ENCODE results near the gene OSBPL10. TPM values are rescaled to one million over a fixed set of nuclear protein-coding genes. Genes with fewer than 3 reads are reported as not detected.
"Not testable (repeated sequence)": the region's sequence is repeated elsewhere in the genome, so short reads cannot be mapped to it uniquely, and the experiment has no call there.

The OSBPL10 gene
- total RNA-seq, 2 experiments from 2014 or later = 0.26 to 2.3 TPM

GRCh38 chr3:32002561-32003368 lies 21.7 kb upstream of the OSBPL10 start:
- no peaks in the 10 kb centered on the region for H3K9me3 Mint-ChIP-seq (ENCODE audit: low read depth)
- peaks cover 12% of the 10 kb centered on the region for H3K4me1 Mint-ChIP-seq
- DNase-seq (no peak), ATAC-seq (no peak)
- peaks cover 38% of the 10 kb centered on the region for H3K27me3 Mint-ChIP-seq
- peaks cover 2% of the 10 kb centered on the region for H3K36me3 Mint-ChIP-seq
- no peak overlapping the region for H3K4me3 Mint-ChIP-seq
- H3K27ac Mint-ChIP-seq = no peak overlapping the region
- CTCF ChIA-PET = no interaction called here

- peaks cover 38% of the 10 kb centered on the region for H3K27me3 Mint-ChIP-seq
- CTCF ChIA-PET = no interaction called here
- H3K27ac Mint-ChIP-seq = no peak overlapping the region
- no peak overlapping the region for H3K4me3 Mint-ChIP-seq
- peaks cover 2% of the 10 kb centered on the region for H3K36me3 Mint-ChIP-seq
- no peaks in the 10 kb centered on the region for H3K9me3 Mint-ChIP-seq (ENCODE audit: low read depth)
- peaks cover 15% of the 10 kb centered on the region for H3K4me1 Mint-ChIP-seq
- DNase-seq = no peak
- no peak for ATAC-seq
Observed at GRCh38 chr3:32000877-32001276, 19.8 kb upstream of the OSBPL10 start.

- CTCF ChIA-PET = no interaction called here
- H3K27me3 Mint-ChIP-seq = peaks cover 38% of the 10 kb centered on the region
- no peak overlapping the region for H3K4me3 Mint-ChIP-seq
- no peak for DNase-seq
- no peaks in the 10 kb centered on the region for H3K9me3 Mint-ChIP-seq (ENCODE audit: low read depth)
- H3K36me3 Mint-ChIP-seq = peaks cover 2% of the 10 kb centered on the region
- H3K4me1 Mint-ChIP-seq = peaks cover 17% of the 10 kb centered on the region
- no peak overlapping the region for H3K27ac Mint-ChIP-seq
- no peak for ATAC-seq
Observed at GRCh38 chr3:31999907-32000439, 18.9 kb upstream of the OSBPL10 start.

- DNase-seq (no peak), ATAC-seq (no peak)
- H3K9me3 Mint-ChIP-seq (ENCODE audit: low read depth) = peaks cover 8% of the 10 kb centered on the region
- CTCF ChIA-PET = no interaction called here
- H3K36me3 Mint-ChIP-seq = peaks cover 4% of the 10 kb centered on the region
- H3K4me1 Mint-ChIP-seq = peaks cover 20% of the 10 kb centered on the region
- no peak overlapping the region for H3K27ac Mint-ChIP-seq
- H3K4me3 Mint-ChIP-seq = no peak overlapping the region
- H3K27me3 Mint-ChIP-seq = peaks cover 34% of the 10 kb centered on the region
Observed at GRCh38 chr3:31997500-31997899, 16.4 kb upstream of the OSBPL10 start.

- peaks cover 11% of the 10 kb centered on the region for H3K9me3 Mint-ChIP-seq (ENCODE audit: low read depth)
- no peak overlapping the region for H3K27ac Mint-ChIP-seq
- CTCF ChIA-PET = no interaction called here
- H3K27me3 Mint-ChIP-seq = peaks cover 27% of the 10 kb centered on the region
- H3K36me3 Mint-ChIP-seq = peaks cover 2% of the 10 kb centered on the region
- ATAC-seq (no peak), DNase-seq (no peak)
- peaks cover 20% of the 10 kb centered on the region for H3K4me1 Mint-ChIP-seq
- no peak overlapping the region for H3K4me3 Mint-ChIP-seq
Observed at GRCh38 chr3:31996195-31996594, 15.1 kb upstream of the OSBPL10 start.

GRCh38 chr3:31995026-31995425 lies 14.0 kb upstream of the OSBPL10 start:
- H3K36me3 Mint-ChIP-seq, H3K27ac Mint-ChIP-seq, ATAC-seq, DNase-seq, CTCF ChIA-PET, H3K4me3 Mint-ChIP-seq: not testable (repeated sequence)
- Mint-ChIP-seq H3K27me3 (peaks cover 25% of the 10 kb centered on the region), H3K9me3 (ENCODE audit: low read depth) (peaks cover 11% of the 10 kb centered on the region), H3K4me1 (peaks cover 14% of the 10 kb centered on the region)

- ATAC-seq (no peak), DNase-seq (no peak)
- CTCF ChIA-PET = no interaction called here
- Mint-ChIP-seq H3K36me3 (peaks cover 2% of the 10 kb centered on the region), H3K27me3 (peaks cover 25% of the 10 kb centered on the region), H3K27ac (no peak overlapping the region), H3K4me3 (no peak overlapping the region), H3K4me1 (peaks cover 8% of the 10 kb centered on the region), H3K9me3 (ENCODE audit: low read depth) (peaks cover 11% of the 10 kb centered on the region)
Observed at GRCh38 chr3:31993843-31994242, 12.8 kb upstream of the OSBPL10 start.

- CTCF ChIA-PET, H3K4me3 Mint-ChIP-seq, H3K4me1 Mint-ChIP-seq, H3K36me3 Mint-ChIP-seq, ATAC-seq, DNase-seq, H3K27ac Mint-ChIP-seq: not testable (repeated sequence)
- Mint-ChIP-seq H3K27me3 (peaks cover 17% of the 10 kb centered on the region), H3K9me3 (ENCODE audit: low read depth) (peaks cover 11% of the 10 kb centered on the region)
Observed at GRCh38 chr3:31992995-31993394, 11.9 kb upstream of the OSBPL10 start.

- Mint-ChIP-seq H3K27ac (no peak overlapping the region), H3K36me3 (no peaks in the 10 kb centered on the region), H3K4me1 (no peaks in the 10 kb centered on the region), H3K9me3 (ENCODE audit: low read depth) (peaks cover 3% of the 10 kb centered on the region), H3K4me3 (no peak overlapping the region), H3K27me3 (peaks cover under 1% of the 10 kb centered on the region)
- DNase-seq (no peak), ATAC-seq (no peak)
- CTCF ChIA-PET = no interaction called here
Observed at GRCh38 chr3:31988271-31988670, 7.2 kb upstream of the OSBPL10 start.

GRCh38 chr3:31985831-31986230 lies 4.8 kb upstream of the OSBPL10 start:
- Mint-ChIP-seq H3K36me3 (no peaks in the 10 kb centered on the region), H3K27me3 (peaks cover 20% of the 10 kb centered on the region), H3K9me3 (ENCODE audit: low read depth) (no peaks in the 10 kb centered on the region), H3K4me1 (peaks cover 4% of the 10 kb centered on the region), H3K4me3 (no peak overlapping the region), H3K27ac (no peak overlapping the region)
- DNase-seq (no peak), ATAC-seq (no peak)
- CTCF ChIA-PET = interaction anchor here (1.5 kb wide), 1 partner anchor 158 kb away, joined by 3 read pairs; no protein-coding TSS in a partner anchor

- H3K9me3 Mint-ChIP-seq (ENCODE audit: low read depth) = no peaks in the 10 kb centered on the region
- H3K27ac Mint-ChIP-seq = no peak overlapping the region
- DNase-seq = no peak
- H3K4me1 Mint-ChIP-seq = peaks cover 14% of the 10 kb centered on the region
- no peaks in the 10 kb centered on the region for H3K36me3 Mint-ChIP-seq
- CTCF ChIA-PET = no interaction called here
- no peak for ATAC-seq
- no peak overlapping the region for H3K4me3 Mint-ChIP-seq
- peaks cover 30% of the 10 kb centered on the region for H3K27me3 Mint-ChIP-seq
Observed at GRCh38 chr3:31984321-31984720, 3.3 kb upstream of the OSBPL10 start.

- peaks cover 58% of the 10 kb centered on the region for H3K27me3 Mint-ChIP-seq
- ATAC-seq (peak; percentile 62), DNase-seq (peak; percentile 44)
- H3K9me3 Mint-ChIP-seq (ENCODE audit: low read depth) = no peaks in the 10 kb centered on the region
- H3K27ac Mint-ChIP-seq = no peak overlapping the region
- CTCF ChIA-PET = no interaction called here
- peak overlapping the region; percentile 68 for H3K4me3 Mint-ChIP-seq
- H3K4me1 Mint-ChIP-seq = peaks cover 20% of the 10 kb centered on the region
- no peaks in the 10 kb centered on the region for H3K36me3 Mint-ChIP-seq
Observed at GRCh38 chr3:31980530-31981205, 394 bp downstream of the OSBPL10 start.

- ATAC-seq = no peak
- CTCF ChIA-PET = no interaction called here
- H3K9me3 Mint-ChIP-seq (ENCODE audit: low read depth) = no peaks in the 10 kb centered on the region
Observed at GRCh38 chr3:31979001-31979697, 1.9 kb downstream of the OSBPL10 start.

More at GRCh38 chr3:31979001-31979697, 1.9 kb downstream of the OSBPL10 start:
- DNase-seq = no peak
- no peaks in the 10 kb centered on the region for H3K36me3 Mint-ChIP-seq
- H3K4me1 Mint-ChIP-seq = peaks cover 20% of the 10 kb centered on the region
- no peak overlapping the region for H3K27ac Mint-ChIP-seq
- H3K27me3 Mint-ChIP-seq = peaks cover 68% of the 10 kb centered on the region
- peak overlapping the region; percentile 21 for H3K4me3 Mint-ChIP-seq
